Measurements from ENCODE around the gene COPS9. TPM values are rescaled to one million over a fixed set of nuclear protein-coding genes. Genes with fewer than 3 reads are reported as not detected.

The COPS9 gene
- total RNA-seq, 2 experiments from 2014 or later: 120 to 129 TPM

DNA sequence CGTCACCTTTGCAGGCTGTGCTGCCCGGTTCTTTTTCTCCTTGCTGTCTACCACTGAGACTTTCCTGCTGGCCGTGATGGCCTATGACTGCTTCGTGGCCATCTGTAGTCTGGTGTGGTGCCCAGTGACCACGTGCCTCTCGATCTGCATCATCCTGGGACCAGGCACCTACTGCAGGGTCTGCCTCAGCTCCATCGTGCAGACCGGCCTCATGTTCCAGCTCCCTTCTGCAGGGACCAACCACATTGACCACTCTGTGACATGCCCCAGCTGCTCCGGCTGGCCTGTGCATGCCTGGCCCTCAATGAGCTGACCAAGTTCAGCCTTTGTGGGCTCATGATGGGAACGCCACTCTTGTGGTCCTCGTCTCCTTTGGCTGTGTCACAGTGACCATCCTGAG is 26.7 kb downstream of the COPS9 start:
- no peak overlapping the region for H3K4me3 Mint-ChIP-seq
- no peaks in the 10 kb centered on the region for H3K4me1 Mint-ChIP-seq (ENCODE audit: low read depth)
- no peaks in the 10 kb centered on the region for H3K36me3 Mint-ChIP-seq (ENCODE audit: low read depth)
- ATAC-seq (no peak), DNase-seq (no peak)
- no peaks in the 10 kb centered on the region for H3K9me3 Mint-ChIP-seq (ENCODE audit: insufficient read depth)
- H3K27ac Mint-ChIP-seq: no peak overlapping the region
- ChIA-PET CTCF (no interaction called here), POLR2A (no interaction called here)
- H3K27me3 Mint-ChIP-seq (ENCODE audit: low read depth): peaks cover 7% of the 10 kb centered on the region

DNA sequence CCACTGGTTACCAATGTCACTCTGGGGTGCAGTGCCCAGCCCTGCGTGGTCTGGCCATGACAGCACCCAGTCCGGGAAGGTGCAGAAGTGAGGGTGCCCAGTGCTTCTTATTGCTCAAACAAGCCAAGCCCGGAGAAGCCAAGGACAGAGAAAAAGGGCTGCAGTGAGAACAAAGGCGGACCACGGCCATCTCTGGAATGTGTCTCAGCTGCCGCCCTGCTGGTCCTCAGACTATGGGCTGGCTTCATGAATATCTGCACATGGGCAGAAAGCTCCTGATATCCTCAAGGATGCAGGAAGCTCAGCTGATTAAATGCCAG is 28.7 kb downstream of the COPS9 start:
- ChIA-PET POLR2A (no interaction called here), CTCF (no interaction called here)
- Mint-ChIP-seq H3K36me3 (ENCODE audit: low read depth) (no peaks in the 10 kb centered on the region), H3K27ac (no peak overlapping the region), H3K4me1 (ENCODE audit: low read depth) (no peaks in the 10 kb centered on the region), H3K27me3 (ENCODE audit: low read depth) (peaks cover 3% of the 10 kb centered on the region), H3K4me3 (no peak overlapping the region), H3K9me3 (ENCODE audit: insufficient read depth) (no peaks in the 10 kb centered on the region)
- DNase-seq: no peak
- no peak for ATAC-seq

DNA sequence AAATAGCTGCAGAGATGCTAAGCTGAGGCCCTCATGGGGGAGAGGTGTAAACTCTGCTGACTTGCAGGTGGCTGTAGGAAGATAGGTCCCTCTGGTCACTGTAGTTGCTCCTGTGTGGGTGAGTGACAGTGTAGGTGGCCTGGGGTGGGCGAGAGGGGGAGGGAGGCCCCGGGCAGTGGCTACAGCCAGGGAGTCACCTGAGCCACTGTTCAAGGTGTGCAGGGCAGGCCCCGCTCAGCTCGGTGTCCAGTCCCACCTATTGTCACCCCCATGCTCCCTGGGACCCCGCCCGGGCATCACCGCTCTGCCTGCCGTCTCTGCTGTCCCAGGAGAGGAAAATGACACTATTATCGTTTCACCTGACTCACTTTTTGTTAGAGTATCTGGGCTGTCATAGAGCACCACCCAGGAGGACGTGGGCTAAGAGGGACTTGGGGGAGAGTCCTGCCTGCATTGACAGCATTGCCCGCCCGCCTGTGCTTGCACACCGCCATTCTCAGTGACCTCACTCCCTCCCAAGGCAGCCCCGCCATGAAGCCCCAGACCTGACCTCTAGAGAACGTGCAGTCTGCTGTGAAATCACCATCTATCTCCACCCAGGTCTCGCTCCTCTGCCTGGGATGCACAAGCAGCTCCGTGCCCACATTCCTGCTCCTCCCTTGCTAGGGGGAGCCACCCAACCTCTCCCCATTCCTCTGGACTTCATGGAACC is 29.2 kb downstream of the COPS9 start:
- ATAC-seq (no peak), DNase-seq (no peak)
- Mint-ChIP-seq H3K4me3 (no peak overlapping the region), H3K27me3 (ENCODE audit: low read depth) (peaks cover 3% of the 10 kb centered on the region), H3K4me1 (ENCODE audit: low read depth) (no peaks in the 10 kb centered on the region), H3K9me3 (ENCODE audit: insufficient read depth) (no peaks in the 10 kb centered on the region), H3K27ac (no peak overlapping the region), H3K36me3 (ENCODE audit: low read depth) (no peaks in the 10 kb centered on the region)
- ChIA-PET POLR2A (no interaction called here), CTCF (no interaction called here)

DNA sequence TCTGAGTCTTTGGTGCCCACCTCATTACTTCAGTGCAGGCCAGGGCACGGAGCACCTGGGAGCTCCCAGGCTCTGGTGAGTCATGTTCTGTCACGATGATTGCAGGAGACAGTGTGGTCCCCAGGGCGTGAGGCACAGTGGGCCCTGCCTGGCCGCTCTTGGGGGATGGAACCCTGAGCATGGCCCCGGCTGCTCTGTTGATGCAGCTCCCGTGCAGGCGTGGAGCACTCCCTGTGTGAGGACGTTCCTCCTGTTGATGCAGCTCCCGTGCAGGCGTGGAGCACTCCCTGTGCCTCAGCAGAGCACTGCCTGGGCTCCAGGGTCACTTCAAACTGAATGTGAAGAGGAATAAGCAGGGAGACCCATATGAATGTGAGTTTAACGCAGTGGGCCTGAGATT is 30.1 kb downstream of the COPS9 start:
- H3K27me3 Mint-ChIP-seq (ENCODE audit: low read depth): peaks cover 10% of the 10 kb centered on the region
- no peaks in the 10 kb centered on the region for H3K9me3 Mint-ChIP-seq (ENCODE audit: insufficient read depth)
- ATAC-seq (no peak), DNase-seq (no peak)
- no peaks in the 10 kb centered on the region for H3K36me3 Mint-ChIP-seq (ENCODE audit: low read depth)
- POLR2A ChIA-PET: no interaction called here
- no peak overlapping the region for H3K27ac Mint-ChIP-seq
- no peaks in the 10 kb centered on the region for H3K4me1 Mint-ChIP-seq (ENCODE audit: low read depth)
- CTCF ChIA-PET: no interaction called here
- H3K4me3 Mint-ChIP-seq: no peak overlapping the region

DNA sequence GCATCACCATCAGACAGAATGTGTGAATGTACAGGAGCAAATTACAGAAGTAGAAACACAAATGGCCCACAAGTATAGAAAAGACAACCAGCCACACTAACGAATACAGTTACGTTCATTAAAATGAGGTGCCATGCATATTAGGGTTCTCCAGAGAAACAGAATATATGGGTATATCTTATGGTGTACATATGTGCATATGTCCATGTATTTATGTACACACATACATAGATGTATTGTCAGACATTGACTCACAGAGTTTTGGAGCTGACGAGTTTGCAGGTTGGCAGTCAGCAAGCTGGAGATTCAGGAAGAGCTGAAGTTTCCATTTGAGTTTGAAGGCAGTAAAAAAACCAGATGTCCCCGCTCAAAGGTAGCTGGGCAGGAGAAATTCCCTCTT is 33.0 kb downstream of the COPS9 start:
- peaks cover 4% of the 10 kb centered on the region for H3K9me3 Mint-ChIP-seq (ENCODE audit: insufficient read depth)
- DNase-seq: no peak
- no peaks in the 10 kb centered on the region for H3K4me1 Mint-ChIP-seq (ENCODE audit: low read depth)
- no peak overlapping the region for H3K4me3 Mint-ChIP-seq
- no peak overlapping the region for H3K27ac Mint-ChIP-seq
- POLR2A ChIA-PET: no interaction called here
- H3K27me3 Mint-ChIP-seq (ENCODE audit: low read depth): peaks cover 30% of the 10 kb centered on the region
- ATAC-seq: no peak
- CTCF ChIA-PET: no interaction called here
- no peaks in the 10 kb centered on the region for H3K36me3 Mint-ChIP-seq (ENCODE audit: low read depth)

DNA sequence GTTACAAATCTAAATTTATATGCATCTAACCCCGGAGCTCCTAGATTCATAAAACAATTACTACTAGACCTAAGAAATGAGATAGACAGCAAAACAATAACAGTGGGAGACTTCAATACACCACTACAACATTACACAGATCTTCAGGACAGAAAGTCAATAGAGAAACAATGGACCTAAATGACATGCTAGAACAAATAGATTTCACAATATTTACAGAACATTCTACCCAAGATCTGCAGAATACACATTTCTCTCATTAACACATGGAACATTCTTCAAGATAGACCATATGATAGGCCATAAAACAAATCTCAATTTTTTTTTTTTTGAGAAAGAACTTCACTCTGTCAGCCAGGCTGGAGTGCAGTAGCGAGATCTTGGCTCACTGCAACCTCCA is 37.8 kb downstream of the COPS9 start:
- Mint-ChIP-seq H3K9me3 (ENCODE audit: insufficient read depth) (peaks cover 4% of the 10 kb centered on the region), H3K27me3 (ENCODE audit: low read depth) (peaks cover 70% of the 10 kb centered on the region), H3K4me3 (no peak overlapping the region), H3K27ac (no peak overlapping the region), H3K4me1 (ENCODE audit: low read depth) (no peaks in the 10 kb centered on the region), H3K36me3 (ENCODE audit: low read depth) (no peaks in the 10 kb centered on the region)
- CTCF ChIA-PET: interaction anchor here (1.4 kb wide), 1 partner anchor 37 kb away, joined by 4 read pairs; no protein-coding TSS in a partner anchor
- POLR2A ChIA-PET: no interaction called here
- ATAC-seq (no peak), DNase-seq (no peak)

DNA sequence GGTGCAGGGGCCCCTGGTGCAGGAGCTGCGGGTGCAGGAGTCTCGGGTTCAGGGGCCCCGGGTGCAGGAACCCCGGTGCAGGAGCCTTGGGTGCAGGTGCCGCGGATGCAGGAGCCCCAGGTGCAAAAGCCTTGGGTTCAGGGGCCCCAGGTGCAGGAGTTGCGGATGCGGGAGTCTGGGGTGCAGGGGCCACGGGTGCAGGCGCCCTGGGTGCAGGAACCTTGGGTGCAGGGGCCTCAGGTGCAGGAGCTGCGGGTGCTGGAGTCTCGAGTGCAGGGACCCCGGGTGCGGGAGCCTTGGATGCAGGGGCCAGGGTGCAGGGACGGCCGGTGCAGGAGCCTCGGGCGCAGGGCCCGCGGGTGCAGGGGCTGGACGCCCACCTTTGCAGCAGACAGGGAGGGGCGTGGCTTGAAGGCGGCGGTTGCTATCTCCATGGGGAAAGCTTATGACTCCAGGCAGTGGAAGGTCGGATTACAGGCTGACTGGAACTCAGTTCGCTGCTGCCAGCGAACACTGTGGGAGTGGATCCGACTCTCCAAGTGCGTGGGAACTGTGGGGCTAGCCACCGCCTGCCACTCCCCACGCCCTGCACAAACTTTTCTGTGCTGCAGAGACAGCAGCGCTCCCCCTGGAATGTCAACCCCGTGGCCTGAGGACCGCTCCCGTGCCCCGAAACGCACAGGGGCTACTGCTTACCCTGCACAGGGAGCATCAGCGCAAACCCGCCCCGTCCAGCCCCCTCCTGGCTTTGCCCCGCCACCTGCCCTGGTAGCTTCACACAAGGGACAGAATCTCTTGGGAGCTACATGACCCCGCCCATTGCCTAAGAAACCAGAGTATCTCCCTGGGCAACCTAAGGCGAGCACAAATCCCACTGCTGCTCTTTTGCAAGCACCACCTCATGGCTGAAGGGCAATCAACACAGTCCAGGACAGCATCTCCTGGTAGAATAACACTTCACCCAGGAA is 40.3 kb downstream of the COPS9 start:
- Mint-ChIP-seq H3K27ac (no peak overlapping the region), H3K36me3 (ENCODE audit: low read depth) (no peaks in the 10 kb centered on the region), H3K4me1 (ENCODE audit: low read depth) (no peaks in the 10 kb centered on the region), H3K27me3 (ENCODE audit: low read depth) (peaks cover 72% of the 10 kb centered on the region), H3K4me3 (no peak overlapping the region), H3K9me3 (ENCODE audit: insufficient read depth) (peaks cover 4% of the 10 kb centered on the region)
- DNase-seq: no peak
- no peak for ATAC-seq
- CTCF ChIA-PET: no interaction called here
- POLR2A ChIA-PET: no interaction called here

DNA sequence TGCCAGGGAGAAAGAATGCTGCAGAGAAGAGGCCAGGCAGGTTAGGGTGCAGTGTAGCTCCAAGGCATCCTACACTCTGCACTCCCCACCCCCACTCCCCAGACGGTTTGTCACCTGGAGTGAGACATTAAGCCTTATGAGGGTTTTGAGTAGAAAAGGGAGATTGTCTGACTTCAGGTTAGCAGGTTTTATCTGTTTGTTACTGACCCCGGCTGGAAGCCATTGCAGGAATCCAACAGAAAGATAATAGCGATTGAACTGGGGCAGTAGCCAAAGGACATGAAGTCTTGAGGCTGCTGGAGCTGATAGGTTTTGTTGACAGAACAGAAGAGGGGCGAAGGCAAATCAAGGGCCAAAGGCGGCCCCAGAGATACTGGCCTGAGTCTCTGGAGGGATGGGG is 46.8 kb downstream of the COPS9 start:
- Mint-ChIP-seq H3K27ac (no peak overlapping the region), H3K9me3 (ENCODE audit: insufficient read depth) (peaks cover 17% of the 10 kb centered on the region), H3K27me3 (ENCODE audit: low read depth) (peaks cover 34% of the 10 kb centered on the region), H3K4me3 (no peak overlapping the region), H3K36me3 (ENCODE audit: low read depth) (no peaks in the 10 kb centered on the region), H3K4me1 (ENCODE audit: low read depth) (no peaks in the 10 kb centered on the region)
- no peak for DNase-seq
- ATAC-seq: no peak
- ChIA-PET POLR2A (no interaction called here), CTCF (no interaction called here)

DNA sequence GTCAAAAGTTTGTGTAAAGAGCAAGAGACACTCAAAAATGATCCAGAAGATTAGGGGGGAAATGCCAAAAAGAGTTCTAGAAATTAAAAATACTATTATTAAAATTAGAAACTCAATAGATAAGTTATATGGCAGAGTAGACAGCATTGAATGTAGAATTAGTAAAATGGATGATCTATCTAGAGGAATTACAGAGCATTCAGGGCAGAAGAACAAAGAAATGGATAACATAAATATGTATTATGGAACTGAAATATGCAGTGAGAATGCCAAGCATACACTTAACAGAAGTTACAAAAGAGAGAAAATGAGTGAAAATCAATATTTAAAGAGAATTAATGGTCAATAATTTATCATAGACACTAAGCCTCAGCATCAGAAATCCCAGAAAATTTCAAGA is 49.5 kb downstream of the COPS9 start:
- no peak for ATAC-seq
- ChIA-PET POLR2A (no interaction called here), CTCF (no interaction called here)
- Mint-ChIP-seq H3K27ac (no peak overlapping the region), H3K36me3 (ENCODE audit: low read depth) (no peaks in the 10 kb centered on the region), H3K4me1 (ENCODE audit: low read depth) (no peaks in the 10 kb centered on the region), H3K4me3 (no peak overlapping the region), H3K9me3 (ENCODE audit: insufficient read depth) (peaks cover 17% of the 10 kb centered on the region), H3K27me3 (ENCODE audit: low read depth) (peaks cover 22% of the 10 kb centered on the region)
- DNase-seq: no peak

Other genes with a start within 250 kb of the COPS9 start
- gene NDUFA10, start 111.0 kb downstream of the COPS9 start, total RNA-seq: 100 to 1,000 TPM; 102 to 113 TPM
- gene OR6B2, start 105.9 kb downstream of the COPS9 start, total RNA-seq: not detected
- not detected for gene OR6B3, start 82.8 kb downstream of the COPS9 start, total RNA-seq
- not detected for gene OTOS, start 4.4 kb upstream of the COPS9 start, total RNA-seq

Measured in activated CD8-positive, alpha-beta T cell treated with anti-CD3 and anti-CD28 coated beads, Interleukin-2, amount 10 ng/mL, durations not matched to agents 7 days and 5 days (primary cell).